ENCODE measurements around the gene SUN2. TPM values are rescaled to one million over a fixed set of nuclear protein-coding genes. Genes with fewer than 3 reads are reported as not detected.

SUN2 gene
- total and polyA plus RNA-seq, 10 of the 15 experiments (the other 5 are each of a cell fraction or from before 2014, with no cell fraction given): 0.18 to 107 (median 35.9) TPM

DNA sequence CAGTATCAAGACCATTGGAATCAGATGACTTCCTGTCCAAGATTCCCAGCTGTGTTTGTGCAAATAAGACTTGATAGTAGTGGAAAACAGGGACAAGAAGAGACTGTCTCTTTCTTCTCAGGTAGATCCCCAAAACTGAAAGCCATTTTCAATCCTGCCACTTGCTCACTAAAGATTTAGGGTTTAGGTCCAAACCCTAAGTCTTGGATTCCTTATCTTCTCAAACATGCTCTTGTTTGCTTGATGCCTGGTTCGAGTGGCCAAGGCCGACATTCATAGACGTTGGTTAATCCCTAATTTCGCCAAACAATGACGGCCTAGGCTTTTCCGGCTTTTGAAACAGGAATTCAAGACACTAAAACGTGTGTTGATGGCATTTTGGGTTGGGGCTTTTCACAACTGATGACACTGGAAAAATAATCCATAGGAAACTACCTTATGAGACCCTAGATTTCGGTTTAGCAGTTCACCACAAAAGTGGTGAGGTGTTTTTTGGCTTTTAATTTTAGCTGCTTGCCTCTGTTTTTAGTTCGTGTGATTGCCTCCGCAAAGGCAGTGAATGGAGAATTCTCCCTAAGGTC lies 51.1 kb downstream of the SUN2 start (continued):
- TF ChIP-seq, protein P1, sequence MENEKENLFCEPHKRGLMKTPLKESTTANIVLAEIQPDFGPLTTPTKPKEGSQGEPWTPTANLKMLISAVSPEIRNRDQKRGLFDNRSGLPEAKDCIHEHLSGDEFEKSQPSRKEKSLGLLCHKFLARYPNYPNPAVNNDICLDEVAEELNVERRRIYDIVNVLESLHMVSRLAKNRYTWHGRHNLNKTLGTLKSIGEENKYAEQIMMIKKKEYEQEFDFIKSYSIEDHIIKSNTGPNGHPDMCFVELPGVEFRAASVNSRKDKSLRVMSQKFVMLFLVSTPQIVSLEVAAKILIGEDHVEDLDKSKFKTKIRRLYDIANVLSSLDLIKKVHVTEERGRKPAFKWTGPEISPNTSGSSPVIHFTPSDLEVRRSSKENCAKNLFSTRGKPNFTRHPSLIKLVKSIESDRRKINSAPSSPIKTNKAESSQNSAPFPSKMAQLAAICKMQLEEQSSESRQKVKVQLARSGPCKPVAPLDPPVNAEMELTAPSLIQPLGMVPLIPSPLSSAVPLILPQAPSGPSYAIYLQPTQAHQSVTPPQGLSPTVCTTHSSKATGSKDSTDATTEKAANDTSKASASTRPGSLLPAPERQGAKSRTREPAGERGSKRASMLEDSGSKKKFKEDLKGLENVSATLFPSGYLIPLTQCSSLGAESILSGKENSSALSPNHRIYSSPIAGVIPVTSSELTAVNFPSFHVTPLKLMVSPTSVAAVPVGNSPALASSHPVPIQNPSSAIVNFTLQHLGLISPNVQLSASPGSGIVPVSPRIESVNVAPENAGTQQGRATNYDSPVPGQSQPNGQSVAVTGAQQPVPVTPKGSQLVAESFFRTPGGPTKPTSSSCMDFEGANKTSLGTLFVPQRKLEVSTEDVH (IDR thresholded peaks at IDR 0.05; ENCODE audit: low read depth, partially characterized antibody): no peak
- TF ChIP-seq SREBF2 (IDR thresholded peaks at IDR 0.05; ENCODE audit: low read length): no peak
- TF ChIP-seq TAF1 (IDR thresholded peaks at IDR 0.05; ENCODE audit: borderline replicate concordance, low read depth, low read length): no peak
- 0 out of 2 replicates have a peak, but pooled peaks have one; percentile 41 for TF ChIP-seq NR2F1 (conservative IDR thresholded peaks at IDR 0.05)
- TF ChIP-seq SIX5 (IDR thresholded peaks at IDR 0.05; ENCODE audit: low read depth, low read length, severe bottlenecking): no peak
- TF ChIP-seq SRF (IDR thresholded peaks at IDR 0.05; ENCODE audit: low read depth in 2 of 2, low read length in 2 of 2): no peak
- TF ChIP-seq, protein P2, sequence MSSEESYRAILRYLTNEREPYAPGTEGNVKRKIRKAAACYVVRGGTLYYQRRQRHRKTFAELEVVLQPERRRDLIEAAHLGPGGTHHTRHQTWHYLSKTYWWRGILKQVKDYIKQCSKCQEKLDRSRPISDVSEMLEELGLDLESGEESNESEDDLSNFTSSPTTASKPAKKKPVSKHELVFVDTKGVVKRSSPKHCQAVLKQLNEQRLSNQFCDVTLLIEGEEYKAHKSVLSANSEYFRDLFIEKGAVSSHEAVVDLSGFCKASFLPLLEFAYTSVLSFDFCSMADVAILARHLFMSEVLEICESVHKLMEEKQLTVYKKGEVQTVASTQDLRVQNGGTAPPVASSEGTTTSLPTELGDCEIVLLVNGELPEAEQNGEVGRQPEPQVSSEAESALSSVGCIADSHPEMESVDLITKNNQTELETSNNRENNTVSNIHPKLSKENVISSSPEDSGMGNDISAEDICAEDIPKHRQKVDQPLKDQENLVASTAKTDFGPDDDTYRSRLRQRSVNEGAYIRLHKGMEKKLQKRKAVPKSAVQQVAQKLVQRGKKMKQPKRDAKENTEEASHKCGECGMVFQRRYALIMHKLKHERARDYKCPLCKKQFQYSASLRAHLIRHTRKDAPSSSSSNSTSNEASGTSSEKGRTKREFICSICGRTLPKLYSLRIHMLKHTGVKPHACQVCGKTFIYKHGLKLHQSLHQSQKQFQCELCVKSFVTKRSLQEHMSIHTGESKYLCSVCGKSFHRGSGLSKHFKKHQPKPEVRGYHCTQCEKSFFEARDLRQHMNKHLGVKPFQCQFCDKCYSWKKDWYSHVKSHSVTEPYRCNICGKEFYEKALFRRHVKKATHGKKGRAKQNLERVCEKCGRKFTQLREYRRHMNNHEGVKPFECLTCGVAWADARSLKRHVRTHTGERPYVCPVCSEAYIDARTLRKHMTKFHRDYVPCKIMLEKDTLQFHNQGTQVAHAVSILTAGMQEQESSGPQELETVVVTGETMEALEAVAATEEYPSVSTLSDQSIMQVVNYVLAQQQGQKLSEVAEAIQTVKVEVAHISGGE (CRISPR knock-in tag; IDR thresholded peaks at IDR 0.05): no peak
- TF ChIP-seq NR2C2 (IDR thresholded peaks at IDR 0.05; ENCODE audit: borderline replicate concordance, control insufficient read depth, insufficient read length, low read depth): no peak
- TF ChIP-seq, protein P3, sequence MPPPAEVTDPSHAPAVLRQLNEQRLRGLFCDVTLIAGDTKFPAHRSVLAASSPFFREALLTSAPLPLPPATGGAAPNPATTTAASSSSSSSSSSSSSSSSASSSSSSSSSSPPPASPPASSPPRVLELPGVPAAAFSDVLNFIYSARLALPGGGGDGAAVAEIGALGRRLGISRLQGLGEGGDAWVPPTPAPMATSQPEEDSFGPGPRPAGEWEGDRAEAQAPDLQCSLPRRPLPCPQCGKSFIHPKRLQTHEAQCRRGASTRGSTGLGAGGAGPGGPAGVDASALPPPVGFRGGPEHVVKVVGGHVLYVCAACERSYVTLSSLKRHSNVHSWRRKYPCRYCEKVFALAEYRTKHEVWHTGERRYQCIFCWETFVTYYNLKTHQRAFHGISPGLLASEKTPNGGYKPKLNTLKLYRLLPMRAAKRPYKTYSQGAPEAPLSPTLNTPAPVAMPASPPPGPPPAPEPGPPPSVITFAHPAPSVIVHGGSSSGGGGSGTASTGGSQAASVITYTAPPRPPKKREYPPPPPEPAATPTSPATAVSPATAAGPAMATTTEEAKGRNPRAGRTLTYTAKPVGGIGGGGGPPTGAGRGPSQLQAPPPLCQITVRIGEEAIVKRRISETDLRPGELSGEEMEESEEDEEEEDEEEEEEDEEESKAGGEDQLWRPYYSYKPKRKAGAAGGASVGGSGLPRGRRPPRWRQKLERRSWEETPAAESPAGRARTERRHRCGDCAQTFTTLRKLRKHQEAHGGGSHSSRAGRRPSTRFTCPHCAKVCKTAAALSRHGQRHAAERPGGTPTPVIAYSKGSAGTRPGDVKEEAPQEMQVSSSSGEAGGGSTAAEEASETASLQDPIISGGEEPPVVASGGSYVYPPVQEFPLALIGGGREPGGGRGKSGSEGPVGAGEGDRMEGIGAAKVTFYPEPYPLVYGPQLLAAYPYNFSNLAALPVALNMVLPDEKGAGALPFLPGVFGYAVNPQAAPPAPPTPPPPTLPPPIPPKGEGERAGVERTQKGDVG (CRISPR knock-in tag; IDR thresholded peaks at IDR 0.05): no peak
- no peak for TF ChIP-seq CHD1 (IDR thresholded peaks at IDR 0.05; ENCODE audit: low read depth, low read length)
- no peak for TF ChIP-seq NR2C1 (IDR thresholded peaks at IDR 0.05)
- TF ChIP-seq, protein P4, sequence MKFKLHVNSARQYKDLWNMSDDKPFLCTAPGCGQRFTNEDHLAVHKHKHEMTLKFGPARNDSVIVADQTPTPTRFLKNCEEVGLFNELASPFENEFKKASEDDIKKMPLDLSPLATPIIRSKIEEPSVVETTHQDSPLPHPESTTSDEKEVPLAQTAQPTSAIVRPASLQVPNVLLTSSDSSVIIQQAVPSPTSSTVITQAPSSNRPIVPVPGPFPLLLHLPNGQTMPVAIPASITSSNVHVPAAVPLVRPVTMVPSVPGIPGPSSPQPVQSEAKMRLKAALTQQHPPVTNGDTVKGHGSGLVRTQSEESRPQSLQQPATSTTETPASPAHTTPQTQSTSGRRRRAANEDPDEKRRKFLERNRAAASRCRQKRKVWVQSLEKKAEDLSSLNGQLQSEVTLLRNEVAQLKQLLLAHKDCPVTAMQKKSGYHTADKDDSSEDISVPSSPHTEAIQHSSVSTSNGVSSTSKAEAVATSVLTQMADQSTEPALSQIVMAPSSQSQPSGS (IDR thresholded peaks at IDR 0.05; ENCODE audit: low read length): peak; percentile 23; the same call in 1 of the 2 replicates
- TF ChIP-seq IKZF1 (conservative IDR thresholded peaks at IDR 0.05): peak; percentile 74
- TF ChIP-seq RUNX3 (IDR thresholded peaks at IDR 0.05; ENCODE audit: low read length): peak; percentile 85
- TF ChIP-seq NFXL1 (IDR thresholded peaks at IDR 0.05; ENCODE audit: borderline replicate concordance): no peak
- no peak for TF ChIP-seq POLR2A (IDR thresholded peaks at IDR 0.05; ENCODE audit: low read depth, low read length)
- no peak for TF ChIP-seq ZNF24 (IDR thresholded peaks at IDR 0.05)
- TF ChIP-seq JUNB (IDR thresholded peaks at IDR 0.05): no peak
- TF ChIP-seq BHLHE40 (IDR thresholded peaks at IDR 0.05; ENCODE audit: borderline replicate concordance in 1 of 2, low read depth in 2 of 2, low read length in 1 of 2): no peak
- no peak for TF ChIP-seq CBX3 (IDR thresholded peaks at IDR 0.05; ENCODE audit: borderline replicate concordance, low read depth)

All from GM12878 (cell line).